ENCODE data around the gene ACAD8.

Gene ACAD8

DNA sequence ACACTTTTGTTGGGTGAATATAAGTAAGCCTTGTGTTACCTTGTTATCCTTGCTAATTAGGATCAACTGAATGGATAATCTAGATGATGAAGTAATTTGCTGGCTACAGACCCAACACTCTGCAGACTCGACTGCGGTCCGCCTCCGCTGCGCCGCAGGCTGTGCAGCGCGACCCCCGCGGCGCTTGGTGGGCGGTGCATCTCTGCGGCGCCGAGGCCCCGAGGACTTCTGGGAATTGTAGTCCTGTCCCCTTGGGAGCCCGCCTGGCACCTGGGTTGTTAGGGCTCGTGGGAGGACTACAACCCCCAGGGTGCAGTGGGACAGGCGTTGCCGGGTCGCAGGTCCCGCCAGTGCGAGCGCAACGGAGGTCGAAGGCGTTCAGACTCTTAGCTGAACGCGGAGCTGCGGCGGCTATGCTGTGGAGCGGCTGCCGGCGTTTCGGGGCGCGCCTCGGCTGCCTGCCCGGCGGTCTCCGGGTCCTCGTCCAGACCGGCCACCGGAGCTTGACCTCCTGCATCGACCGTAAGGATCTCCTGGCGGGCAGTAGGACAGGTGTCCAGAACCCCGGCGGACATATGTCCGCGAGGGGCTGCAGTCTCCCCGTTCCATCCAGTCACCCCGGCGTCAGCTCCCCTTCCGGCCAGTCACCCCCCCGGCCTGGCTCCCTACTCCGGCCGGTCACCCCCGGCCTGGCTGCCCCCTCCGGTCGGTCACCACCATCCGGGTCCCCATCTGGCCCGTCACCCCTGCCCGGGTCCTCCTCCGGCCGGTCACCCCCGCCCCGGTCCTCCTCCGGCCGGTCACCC, at the start of gene ACAD8, which contains the start of gene THYN1:
Gene ACAD8, plus strand, starts transcription at position 381 of the 806 bp plus-strand sequence. Its CDS starts 33 bp downstream, at position 414.
Gene THYN1, minus strand, starts transcription at position 165 of the 806 bp plus-strand sequence. CDS start 470 bp downstream, outside the sequence.
- peak; percentile 99 for DNase-seq

DNA sequence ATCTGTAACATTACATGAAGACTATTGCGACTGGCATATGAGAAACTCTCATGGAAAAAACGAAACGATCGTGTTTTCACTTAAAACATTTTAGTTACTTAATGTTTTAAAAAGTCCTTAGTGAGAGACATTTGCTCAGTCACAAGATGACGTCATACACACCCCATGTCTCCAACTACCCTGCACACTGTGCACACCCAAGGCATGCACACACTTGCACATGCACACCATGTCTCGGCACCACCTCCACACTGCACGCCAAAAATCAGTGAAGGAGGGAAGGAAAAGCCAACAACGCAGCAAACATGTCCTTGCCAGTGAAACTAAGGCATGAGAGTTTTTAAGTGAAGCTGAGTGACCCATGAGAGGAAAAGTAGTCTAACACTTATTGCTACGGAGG, 47.6 kb upstream of the ACAD8 start:
- no peak for DNase-seq

GRCh38 chr11:134206185-134206584, 47.2 kb upstream of the ACAD8 start:
- no peak for DNase-seq

- peak; percentile 4 for DNase-seq
These were observed 45.7 kb upstream of the ACAD8 start for GRCh38 chr11:134207538-134208239.

DNA sequence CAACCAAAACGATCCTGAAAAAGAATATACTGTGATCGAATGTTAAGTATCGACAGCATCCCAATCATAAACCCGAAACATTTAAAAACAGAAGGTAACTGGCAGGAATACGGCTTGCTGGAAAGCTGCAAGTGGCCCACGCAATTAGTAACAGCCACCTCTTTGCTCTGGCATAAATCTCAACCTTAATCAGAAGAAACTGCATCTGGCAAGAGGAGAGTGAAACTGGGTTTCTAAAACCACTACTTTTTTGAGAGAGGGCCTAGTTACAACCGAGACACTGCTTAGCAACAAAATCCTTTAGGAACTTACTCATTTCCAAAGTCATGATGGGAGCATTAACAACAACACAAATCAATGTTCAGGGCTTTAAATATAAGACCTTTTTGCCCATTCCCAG, 37.5 kb upstream of the ACAD8 start:
- DNase-seq, result no peak

GRCh38 chr11:134216816-134217215, 36.6 kb upstream of the ACAD8 start:
- no peak for DNase-seq

DNA sequence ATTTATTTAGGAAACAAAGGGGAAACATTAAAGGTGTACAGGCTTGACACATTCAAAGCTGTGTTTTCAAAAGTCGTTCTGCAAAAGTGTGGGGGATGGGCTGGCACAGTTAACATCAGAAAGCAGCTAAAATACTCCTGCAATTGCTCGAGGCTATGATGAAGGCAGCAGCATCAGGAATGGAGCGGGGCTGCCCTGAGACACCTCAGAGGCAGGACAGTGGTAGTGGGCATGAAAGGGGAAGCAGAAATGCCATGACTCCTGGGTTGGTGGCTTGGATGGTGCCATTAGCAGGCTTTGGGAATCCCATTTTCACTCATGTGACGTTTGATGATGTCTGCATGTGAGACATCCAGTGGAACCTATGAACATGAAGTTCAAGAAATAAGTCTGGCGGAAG, 30.2 kb upstream of the ACAD8 start:
- DNase-seq, result no peak

DNA sequence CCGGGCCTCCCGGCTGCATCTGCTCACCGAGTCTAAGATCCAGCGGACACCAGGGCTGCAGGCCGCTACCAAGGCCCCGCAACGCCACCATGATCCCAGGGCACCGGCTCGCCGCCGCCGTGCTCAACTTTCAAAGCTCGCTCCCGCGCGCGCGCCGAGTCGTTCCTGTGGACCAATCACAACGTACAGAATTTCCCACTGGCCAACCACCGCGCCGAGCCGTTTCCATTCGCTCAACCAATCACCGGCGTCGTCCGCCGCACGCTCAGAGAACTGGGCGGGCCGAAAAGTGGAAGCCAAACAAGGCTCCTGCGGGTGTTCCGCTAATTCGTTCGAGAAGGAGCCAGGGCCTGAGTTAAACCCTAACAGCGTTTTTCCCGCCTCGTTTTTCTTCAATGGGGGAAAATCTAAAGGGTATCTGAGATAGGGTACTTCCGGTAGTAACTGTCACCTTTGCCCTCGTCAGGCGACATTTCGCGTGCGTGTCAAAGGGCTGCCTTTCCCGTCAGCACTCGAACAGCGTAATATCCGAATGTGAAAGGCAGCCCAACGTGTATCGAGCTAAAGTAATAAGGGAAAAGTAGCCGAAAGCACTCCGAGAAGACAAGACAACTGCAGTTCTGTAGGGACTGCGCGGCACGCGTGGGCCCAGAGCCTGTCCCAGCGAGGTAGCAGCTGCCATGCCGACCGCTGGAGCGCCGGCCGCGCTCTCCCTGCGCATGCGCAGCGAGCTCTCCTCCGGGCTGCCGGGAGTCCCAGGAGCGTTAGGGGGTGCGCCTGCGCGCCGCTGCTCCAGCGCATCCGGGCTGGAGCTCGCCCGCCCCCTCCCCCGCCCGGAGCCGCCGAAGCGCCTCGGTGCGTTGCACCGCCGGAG, 29.3 kb upstream of the ACAD8 start, which contains the start of the genes NCAPD3 and VPS26B:
Gene NCAPD3, minus strand, starts transcription at position 132 of the 874 bp plus-strand sequence. Its CDS starts 41 bp downstream, at position 91.
Gene VPS26B, plus strand, starts transcription at position 836 of the 874 bp plus-strand sequence. CDS start 452 bp downstream, outside the sequence.
- DNase-seq, result peak; percentile 98

DNA sequence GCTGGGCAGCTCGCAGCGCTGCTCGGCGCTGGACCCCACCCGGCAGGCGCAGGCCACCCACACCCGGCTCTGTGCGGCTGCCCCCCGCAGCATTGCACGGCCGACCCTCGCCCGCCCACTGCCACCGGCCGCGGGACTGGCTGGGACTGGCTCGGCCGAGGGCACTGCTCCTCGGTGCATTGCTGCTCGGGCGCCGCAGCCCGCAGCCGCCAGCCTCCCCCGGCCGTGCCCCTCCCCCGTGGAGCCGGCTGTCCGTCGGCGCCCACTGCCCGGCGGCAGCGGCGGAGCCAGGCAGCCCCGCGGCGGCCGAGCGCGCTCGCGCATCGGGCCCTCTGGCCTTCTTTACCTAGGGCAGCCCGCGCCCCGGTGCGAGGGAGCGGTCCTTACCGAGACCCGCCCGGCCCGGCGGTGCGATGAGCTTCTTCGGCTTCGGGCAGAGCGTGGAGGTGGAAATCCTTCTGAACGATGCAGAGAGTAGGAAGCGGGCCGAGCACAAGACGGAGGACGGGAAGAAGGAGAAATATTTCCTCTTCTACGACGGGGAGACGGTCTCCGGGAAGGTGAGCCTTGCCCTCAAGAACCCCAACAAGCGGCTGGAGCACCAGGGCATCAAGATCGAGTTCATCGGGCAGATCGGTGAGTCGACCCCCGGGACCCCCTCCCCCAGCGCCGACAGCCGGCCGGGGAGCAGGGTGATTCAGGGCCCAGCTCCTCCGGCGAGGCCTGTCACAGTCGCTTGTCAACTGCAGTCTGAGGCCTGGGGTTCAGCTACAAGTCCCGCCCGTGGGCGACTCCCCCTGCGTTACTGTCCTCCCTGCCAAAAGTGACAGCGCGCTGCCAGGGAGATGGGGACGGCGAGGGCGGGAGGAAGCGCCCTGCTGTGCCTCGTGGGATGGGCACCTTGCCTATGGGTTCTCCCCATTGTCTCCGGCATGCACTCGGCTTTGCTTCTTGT, 28.4 kb upstream of the ACAD8 start:
- peak; percentile 80 for DNase-seq

DNA sequence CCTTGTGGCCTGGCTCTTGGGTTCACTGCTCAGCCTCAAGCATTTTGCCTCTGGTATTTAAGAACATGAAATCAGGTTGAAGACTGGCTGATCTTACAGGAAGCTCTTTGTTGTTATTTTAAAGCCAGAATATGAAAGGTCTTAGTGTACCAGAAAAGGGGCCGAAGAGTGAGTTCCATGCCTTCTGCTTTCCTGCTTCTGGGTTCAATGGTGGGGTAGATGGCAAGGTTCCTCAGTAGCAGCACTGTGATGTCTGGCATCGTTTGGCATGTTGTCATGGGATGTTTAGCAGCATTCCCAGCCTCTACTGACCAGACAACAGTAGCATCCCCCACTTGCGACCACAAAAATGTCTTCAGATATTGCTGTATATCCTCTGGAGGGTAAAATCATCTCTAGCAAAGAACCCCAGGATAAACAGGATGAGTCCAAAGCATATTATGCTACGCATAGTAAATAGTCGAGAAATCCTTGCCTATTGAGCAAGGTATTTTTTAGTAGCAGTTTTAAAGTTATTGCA, 26.5 kb upstream of the ACAD8 start:
- DNase-seq, result no peak

GRCh38 chr11:134228625-134229024, 24.7 kb upstream of the ACAD8 start:
- no peak for DNase-seq

- no peak for DNase-seq
These were observed 24.1 kb upstream of the ACAD8 start for GRCh38 chr11:134229126-134229790.

- no peak for DNase-seq
These were observed 23.0 kb upstream of the ACAD8 start for GRCh38 chr11:134230339-134230738.

DNA sequence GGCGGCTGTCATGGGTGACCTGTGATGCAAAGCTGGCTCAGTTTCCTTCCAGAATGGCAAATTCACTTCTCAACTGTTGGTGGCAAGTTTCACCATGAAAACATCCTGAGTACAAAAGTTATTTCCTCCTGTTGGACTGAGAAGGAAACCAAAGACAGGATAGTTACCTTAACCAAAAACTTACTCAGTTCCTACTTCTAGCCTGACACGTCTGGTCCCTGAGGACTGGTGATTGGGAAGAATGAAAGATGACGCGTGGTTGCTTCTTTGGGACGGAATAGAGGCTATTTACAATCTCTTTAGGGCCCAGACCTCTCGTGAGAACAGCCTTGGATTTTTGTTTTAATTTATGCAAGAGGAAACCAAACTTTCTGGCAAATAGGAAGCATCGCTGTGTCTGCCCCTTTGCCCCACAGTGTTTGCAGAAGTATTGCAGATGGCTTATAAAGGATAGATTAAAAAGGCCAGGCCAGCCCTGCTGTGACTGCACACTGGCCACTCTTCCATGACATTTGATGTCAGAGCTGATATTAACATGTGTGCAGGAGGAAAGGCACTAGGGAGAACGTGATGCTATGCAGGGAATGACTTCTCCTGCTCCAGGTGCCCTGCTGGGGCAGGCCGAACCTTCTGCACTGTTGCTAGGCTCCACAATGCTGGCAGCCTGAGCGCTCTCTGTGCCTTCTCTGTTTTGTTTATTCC, 21.3 kb upstream of the ACAD8 start:
- DNase-seq, result no peak

- DNase-seq, result no peak
These were observed 19.6 kb upstream of the ACAD8 start for GRCh38 chr11:134233729-134234179.

- no peak for DNase-seq
These were observed 18.0 kb upstream of the ACAD8 start for GRCh38 chr11:134235399-134235798.

- DNase-seq, result no peak
These were observed 16.4 kb upstream of the ACAD8 start for GRCh38 chr11:134236834-134237556.

DNA sequence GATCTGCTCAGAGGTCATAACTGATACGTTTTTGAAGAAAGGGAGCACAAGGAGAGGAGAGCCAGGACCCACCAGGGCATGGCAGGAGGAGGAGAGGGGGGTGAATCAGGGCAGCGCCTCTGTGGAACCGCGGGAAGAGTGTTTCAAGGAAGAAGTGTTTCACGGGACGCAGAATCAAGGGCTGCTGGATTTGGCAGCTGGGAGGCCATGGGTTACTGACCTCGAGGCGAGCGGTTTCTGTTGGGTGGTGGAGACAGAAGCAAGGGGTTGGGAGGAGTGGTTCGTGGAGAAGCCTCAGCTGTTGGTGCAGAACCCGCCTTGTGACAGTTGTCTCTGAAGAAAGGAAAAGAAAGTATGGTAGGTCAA, 15.8 kb upstream of the ACAD8 start:
- no peak for DNase-seq

DNA sequence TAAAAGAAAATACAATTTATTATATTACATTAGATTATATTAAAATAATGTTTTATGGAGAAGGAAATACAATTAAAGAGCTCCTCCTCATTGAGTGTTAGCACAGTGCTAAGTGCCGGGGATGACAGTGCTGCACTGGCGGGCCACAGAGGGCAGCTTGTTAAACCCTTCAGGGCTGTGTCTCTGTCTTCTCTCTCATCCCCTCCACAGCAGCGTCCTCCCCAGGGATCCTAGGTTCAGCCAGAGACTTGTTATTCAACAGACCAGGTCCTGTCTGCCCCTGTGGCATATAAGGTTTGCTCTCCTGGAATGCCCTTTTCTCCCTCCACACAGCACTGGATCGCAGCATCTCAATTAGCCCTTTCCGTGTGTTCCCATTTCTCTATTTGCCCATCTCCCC, 14.4 kb upstream of the ACAD8 start:
- no peak for DNase-seq

Data from NCI-H345 (cell line).